ENCODE results near the gene PMF1. TPM values are rescaled to one million over a fixed set of nuclear protein-coding genes. Genes with fewer than 3 reads are reported as not detected.

PMF1 gene
- total RNA-seq, 1 donor from 2014 or later = 55.8 TPM

DNA sequence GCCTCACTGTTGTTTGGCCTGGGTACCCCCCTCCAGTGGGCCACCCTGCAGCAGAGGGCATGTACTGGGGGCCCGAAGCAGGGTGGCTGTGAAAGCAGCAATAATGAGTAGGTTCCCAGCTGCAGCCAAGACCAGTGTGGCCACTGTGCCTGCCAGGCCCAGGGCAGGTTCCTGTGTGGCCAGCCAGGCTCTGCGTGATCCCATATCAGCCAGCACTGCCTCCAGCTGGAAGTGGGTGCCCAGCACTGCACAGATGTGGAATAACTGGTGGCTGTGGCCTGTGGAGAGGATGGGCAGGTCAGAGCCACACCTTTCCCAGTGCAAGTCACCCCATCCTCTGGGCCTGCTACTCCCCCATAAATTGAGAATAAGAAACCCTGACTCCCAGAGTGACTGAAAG lies 31.3 kb downstream of the PMF1 start:
- no peak for DNase-seq
- H3K36me3 ChIP-seq = peaks cover 20% of the 10 kb centered on the region
- intact Hi-C loops (cut with micrococcal nuclease) = no loop called here
- peaks cover 21% of the 10 kb centered on the region for H3K27me3 ChIP-seq (ENCODE audit: low read depth)
- no peaks in the 10 kb centered on the region for H3K9me3 ChIP-seq (replicated peaks)
- no peak overlapping the region for H3K4me3 ChIP-seq
- H3K27ac ChIP-seq (replicated peaks) = no peak overlapping the region
- TF ChIP-seq, protein P1, sequence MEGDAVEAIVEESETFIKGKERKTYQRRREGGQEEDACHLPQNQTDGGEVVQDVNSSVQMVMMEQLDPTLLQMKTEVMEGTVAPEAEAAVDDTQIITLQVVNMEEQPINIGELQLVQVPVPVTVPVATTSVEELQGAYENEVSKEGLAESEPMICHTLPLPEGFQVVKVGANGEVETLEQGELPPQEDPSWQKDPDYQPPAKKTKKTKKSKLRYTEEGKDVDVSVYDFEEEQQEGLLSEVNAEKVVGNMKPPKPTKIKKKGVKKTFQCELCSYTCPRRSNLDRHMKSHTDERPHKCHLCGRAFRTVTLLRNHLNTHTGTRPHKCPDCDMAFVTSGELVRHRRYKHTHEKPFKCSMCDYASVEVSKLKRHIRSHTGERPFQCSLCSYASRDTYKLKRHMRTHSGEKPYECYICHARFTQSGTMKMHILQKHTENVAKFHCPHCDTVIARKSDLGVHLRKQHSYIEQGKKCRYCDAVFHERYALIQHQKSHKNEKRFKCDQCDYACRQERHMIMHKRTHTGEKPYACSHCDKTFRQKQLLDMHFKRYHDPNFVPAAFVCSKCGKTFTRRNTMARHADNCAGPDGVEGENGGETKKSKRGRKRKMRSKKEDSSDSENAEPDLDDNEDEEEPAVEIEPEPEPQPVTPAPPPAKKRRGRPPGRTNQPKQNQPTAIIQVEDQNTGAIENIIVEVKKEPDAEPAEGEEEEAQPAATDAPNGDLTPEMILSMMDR (IDR thresholded peaks at IDR 0.05; ENCODE audit: borderline replicate concordance) = no peak
- H3K4me1 ChIP-seq = peaks cover 32% of the 10 kb centered on the region

GRCh38 chr1:156244712-156245111 lies 31.9 kb downstream of the PMF1 start:
- peaks cover 36% of the 10 kb centered on the region for H3K4me1 ChIP-seq
- no peak for DNase-seq
- TF ChIP-seq, protein P1 (IDR thresholded peaks at IDR 0.05; ENCODE audit: borderline replicate concordance) = no peak
- peaks cover 21% of the 10 kb centered on the region for H3K27me3 ChIP-seq (ENCODE audit: low read depth)
- H3K36me3 ChIP-seq = peaks cover 19% of the 10 kb centered on the region
- intact Hi-C loops (cut with micrococcal nuclease) = no loop called here
- no peaks in the 10 kb centered on the region for H3K9me3 ChIP-seq (replicated peaks)
- H3K27ac ChIP-seq (replicated peaks) = no peak overlapping the region
- no peak overlapping the region for H3K4me3 ChIP-seq

DNA sequence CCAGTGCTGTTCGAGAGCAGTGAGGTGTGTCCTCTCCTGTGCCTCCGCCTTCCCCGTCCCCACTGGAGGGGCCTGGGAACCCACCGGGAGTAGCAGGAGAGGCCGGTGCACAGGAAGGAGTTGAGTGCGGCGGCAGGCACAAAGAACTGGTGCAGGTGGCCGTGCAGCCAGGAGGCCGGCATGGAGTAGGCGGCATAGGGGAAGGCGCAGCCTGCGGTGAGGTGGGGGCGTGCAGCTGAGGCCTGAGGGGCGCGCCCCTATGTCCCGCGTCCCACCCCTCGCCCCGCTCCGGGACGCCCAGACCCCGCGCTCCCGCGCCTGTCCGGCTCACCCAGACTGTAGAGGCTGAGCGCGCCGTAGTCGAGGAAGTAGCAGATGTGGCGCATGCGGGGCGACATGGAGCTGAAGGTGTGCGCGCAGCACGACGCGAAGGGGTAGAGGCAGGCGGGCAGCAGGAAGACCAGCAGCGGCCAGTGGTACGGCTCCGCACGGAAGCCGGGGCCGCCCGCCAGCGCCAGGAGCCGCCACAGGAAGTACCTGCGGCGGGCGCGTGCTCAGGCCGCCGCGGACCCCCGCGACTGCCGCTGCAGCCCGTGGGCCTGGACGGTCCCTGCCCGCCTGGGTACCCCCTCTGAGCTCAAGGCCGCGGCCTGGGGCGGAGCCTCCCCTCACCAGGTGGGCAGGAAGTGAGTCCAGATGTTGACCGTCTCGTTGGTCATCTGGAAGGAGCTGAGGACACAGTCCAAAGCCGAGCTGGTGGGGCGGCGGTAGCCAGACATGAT lies 32.8 kb downstream of the PMF1 start:
- no peak for DNase-seq
- TF ChIP-seq, protein P1 (IDR thresholded peaks at IDR 0.05; ENCODE audit: borderline replicate concordance) = no peak
- intact Hi-C loops (cut with micrococcal nuclease) = no loop called here
- no peak overlapping the region for H3K27ac ChIP-seq (replicated peaks)
- no peaks in the 10 kb centered on the region for H3K9me3 ChIP-seq (replicated peaks)
- peaks cover 19% of the 10 kb centered on the region for H3K36me3 ChIP-seq
- peak overlapping the region; percentile 53 for H3K4me3 ChIP-seq
- H3K4me1 ChIP-seq = peaks cover 45% of the 10 kb centered on the region
- H3K27me3 ChIP-seq (ENCODE audit: low read depth) = peaks cover 21% of the 10 kb centered on the region

DNA sequence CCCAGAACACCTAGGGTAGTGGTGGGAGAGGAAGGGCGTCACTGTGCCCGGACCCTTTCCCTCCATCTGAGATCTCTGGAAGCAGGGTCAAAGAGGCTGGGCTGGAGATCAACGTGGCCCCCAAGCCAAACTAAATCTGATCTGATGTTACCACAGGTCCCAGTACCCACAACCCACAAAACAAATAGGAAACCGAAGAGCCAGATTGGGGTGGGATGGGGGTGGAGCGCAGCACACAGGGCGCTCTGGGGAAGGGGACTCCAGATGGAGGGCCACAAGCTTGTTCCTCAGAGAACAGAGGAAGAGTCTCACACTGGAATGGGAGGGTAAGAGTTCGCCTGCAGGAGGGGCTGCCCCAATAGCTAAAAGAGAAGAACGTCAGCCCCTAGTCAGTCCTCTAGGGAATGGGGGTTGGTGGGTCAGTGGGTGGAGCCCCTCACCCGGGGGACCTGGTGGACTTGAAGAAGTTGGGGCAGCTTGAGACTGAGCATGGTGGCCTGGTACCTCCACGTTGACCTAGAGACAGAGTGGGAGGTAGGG lies 33.5 kb downstream of the PMF1 start:
- intact Hi-C loops (cut with micrococcal nuclease) = no loop called here
- Histone ChIP-seq H3K27ac (replicated peaks) (no peak overlapping the region), H3K4me1 (peaks cover 52% of the 10 kb centered on the region), H3K36me3 (peaks cover 25% of the 10 kb centered on the region), H3K27me3 (ENCODE audit: low read depth) (peaks cover 21% of the 10 kb centered on the region), H3K9me3 (replicated peaks) (no peaks in the 10 kb centered on the region), H3K4me3 (peak overlapping the region; percentile 53)
- DNase-seq = no peak
- TF ChIP-seq, protein P1 (IDR thresholded peaks at IDR 0.05; ENCODE audit: borderline replicate concordance) = no peak

GRCh38 chr1:156246781-156247459 lies 34.1 kb downstream of the PMF1 start:
- TF ChIP-seq, protein P1 (IDR thresholded peaks at IDR 0.05; ENCODE audit: borderline replicate concordance) = no peak
- intact Hi-C loops (cut with micrococcal nuclease) = no loop called here
- Histone ChIP-seq H3K9me3 (replicated peaks) (no peaks in the 10 kb centered on the region), H3K4me3 (no peak overlapping the region), H3K27ac (replicated peaks) (no peak overlapping the region), H3K36me3 (peaks cover 31% of the 10 kb centered on the region), H3K4me1 (peaks cover 56% of the 10 kb centered on the region), H3K27me3 (ENCODE audit: low read depth) (peaks cover 21% of the 10 kb centered on the region)
- DNase-seq = no peak
